Upper lobe of left lung (tissue), 4 donors: Measurements from ENCODE around the gene ZC2HC1C.

Experiments
- CTCF ChIP-seq, 6 experiments: fragments of 450-650 bp in 4 of 6; fragments of 200-600 bp in 2 of 6; sonication (generic) in 2 of 6; IDR thresholded peaks; one replicate each; pipeline ENCODE4 v1.5.1; 2016 to 2019; ENCODE audit warnings: antibody characterized with exemption in 6 of 6
- EP300 ChIP-seq, 4 donors: sonication (generic); formaldehyde crosslinking; IDR thresholded peaks; one replicate each; pipeline ENCODE4 v1.5.1; 2017; ENCODE audit warnings: antibody characterized with exemption in 4 of 4, control low read depth in 2 of 4
- POLR2A ChIP-seq, 4 donors: fragments of 450-650 bp; IDR thresholded peaks; one replicate each; pipeline ENCODE4 v1.5.1; 2016 to 2017; ENCODE audit warnings: antibody characterized with exemption in 4 of 4, mild to moderate bottlenecking in 2 of 4
- POLR2AphosphoS5 ChIP-seq, 2 donors: sonication (generic); formaldehyde crosslinking; IDR thresholded peaks; one replicate each; pipeline ENCODE4 v1.5.1; 2017; ENCODE audit warnings: antibody characterized with exemption in 2 of 2

DNA sequence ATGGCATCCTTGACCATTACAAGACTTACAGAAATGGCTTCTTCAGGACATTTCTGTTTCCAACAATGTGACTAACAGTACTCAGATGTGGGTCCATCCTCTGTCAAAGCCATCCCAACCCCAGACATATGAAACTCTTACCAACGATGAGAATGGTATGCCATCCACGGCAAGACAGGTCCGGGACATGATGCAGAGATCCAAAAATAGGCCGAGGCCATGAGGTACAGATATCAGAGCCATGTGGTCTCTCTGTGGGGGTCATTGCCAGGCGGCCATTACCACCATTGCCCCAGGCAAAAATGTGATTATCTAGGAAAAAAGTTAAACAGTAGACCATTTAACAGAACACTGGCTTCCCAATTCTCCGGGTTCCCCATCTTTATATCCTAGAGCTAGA, 27.5 kb downstream of the ZC2HC1C start:
- TF ChIP-seq EP300 (IDR thresholded peaks at IDR 0.05) (no peak), CTCF (IDR thresholded peaks at IDR 0.05) (no peak), POLR2A (IDR thresholded peaks at IDR 0.05) (no peak), POLR2AphosphoS5 (IDR thresholded peaks at IDR 0.05) (no peak)
